ENCODE measurements around the gene AIP.
"Not testable (repeated sequence)": the region's sequence is repeated elsewhere in the genome, so short reads cannot be mapped to it uniquely, and the experiment has no call there.

AIP gene

GRCh38 chr11:67468456-67468758 is 14.4 kb upstream of the AIP start:
- in situ Hi-C loops (cut with MboI; ENCODE audit: low sequenced_read_pairs) = no loop called here

DNA sequence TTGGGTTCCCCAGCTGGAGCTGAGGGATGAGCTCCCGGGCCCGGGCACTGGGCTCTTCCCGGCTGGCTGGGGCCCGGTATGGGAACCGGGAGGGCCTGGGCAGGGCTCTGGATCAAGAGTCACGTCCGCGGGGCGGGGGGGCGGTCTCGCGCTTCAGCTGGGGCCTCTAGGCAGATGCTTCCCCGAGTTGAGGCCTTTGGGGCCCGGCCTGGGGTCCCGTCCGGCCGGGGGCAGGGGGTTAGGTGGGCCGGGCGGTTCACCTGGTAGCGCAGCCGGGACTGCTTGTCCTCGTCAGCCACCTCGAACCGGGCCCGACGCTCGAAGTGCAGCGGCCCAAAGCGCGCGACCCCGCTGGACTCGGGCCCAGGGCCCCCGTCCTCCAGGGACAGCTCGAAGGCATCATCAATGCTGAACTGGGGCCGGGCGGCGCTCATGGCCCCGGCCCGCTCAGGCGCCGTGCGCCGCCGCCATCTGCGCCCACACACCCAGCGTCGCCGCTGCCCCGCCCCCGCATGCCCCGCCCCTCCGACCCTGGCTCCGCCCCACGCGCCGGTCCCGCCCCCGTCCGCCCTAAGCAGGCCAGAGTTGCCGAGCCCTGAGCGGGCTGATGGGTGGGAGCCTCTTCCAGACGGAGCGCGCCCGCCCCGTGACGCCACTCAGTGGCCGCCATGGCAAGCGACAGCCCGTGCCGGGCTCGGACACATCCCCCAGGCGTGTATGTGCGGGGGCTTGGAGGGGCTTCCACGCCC is 13.9 kb upstream of the AIP start, which contains the start of gene TMEM134:
TMEM134 (minus strand) TSS at position 493 of the 749 bp plus-strand sequence; CDS start at position 434, 59 bp downstream.
- in situ Hi-C loops (cut with MboI; ENCODE audit: low sequenced_read_pairs) = no loop called here

DNA sequence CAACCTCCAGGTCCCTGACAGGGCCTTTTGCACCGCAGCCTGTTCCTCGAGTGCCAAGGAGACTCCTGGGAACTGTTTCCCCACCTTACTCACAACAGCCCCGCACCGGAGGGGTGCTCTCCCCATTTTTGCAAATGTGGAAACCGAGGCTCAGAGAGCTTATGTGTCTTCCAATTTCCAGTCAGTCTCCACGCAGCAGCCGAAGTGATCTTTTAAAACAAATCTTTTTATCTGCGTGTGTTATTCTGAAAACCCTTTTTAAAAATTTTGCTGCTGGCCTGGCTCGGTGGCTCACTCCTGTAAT is 13.4 kb upstream of the AIP start:
- in situ Hi-C loops (cut with MboI; ENCODE audit: low sequenced_read_pairs) = no loop called here

DNA sequence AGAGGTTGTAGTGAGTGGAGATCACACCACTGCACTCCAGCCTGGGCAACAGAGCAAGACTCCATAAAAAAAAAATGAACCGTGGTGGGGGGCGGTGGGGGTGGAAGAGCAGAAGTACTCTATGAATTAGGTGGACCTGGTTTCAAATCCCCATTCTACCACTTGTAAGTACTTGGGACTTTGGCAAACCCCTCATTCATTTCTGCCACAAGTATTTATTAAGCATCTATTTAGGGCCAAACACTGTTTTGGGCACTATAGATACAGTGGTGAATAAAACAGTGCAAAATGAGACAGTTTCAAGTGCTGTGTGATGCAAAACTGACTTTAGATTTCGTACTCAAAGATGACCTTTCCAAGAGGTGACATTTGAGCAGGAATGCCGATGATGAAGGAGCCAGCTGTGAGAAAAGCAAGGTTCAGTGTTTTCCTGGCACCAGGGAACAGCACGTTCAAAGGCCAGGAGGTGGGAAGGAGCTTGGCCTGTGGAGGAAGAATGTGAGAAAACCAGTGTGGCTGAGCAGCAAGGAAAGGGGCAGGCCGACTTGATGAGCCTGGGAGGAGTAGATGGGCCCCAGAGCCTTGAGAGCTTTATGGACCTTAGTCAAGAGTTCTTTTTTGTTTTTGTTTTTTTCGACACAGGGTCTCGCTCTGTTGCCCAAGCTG is 12.4 kb upstream of the AIP start:
- in situ Hi-C loops (cut with MboI; ENCODE audit: low sequenced_read_pairs) = no loop called here

GRCh38 chr11:67472882-67473281 is 9.9 kb upstream of the AIP start:
- in situ Hi-C loops (cut with MboI; ENCODE audit: low sequenced_read_pairs) = no loop called here

DNA sequence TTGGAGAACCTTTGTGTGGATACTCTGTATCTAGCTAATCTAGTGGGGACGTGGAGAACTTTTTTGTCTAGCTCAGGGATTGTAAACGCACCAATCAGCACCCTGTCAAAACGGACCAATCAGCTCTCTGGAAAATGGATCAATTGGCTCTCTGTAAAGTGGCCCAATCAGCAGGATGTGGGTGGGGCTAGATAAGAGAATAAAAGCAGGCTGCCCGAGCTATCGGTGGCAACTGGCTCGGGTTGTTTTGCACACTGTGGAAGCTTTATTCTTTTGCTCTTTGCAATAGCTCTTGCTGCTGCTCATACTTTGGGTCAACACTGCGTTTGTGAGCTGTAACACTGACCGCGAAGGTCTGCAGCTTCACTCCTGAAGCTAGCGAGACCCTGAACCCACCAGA is 6.1 kb upstream of the AIP start:
- in situ Hi-C loops (cut with MboI; ENCODE audit: low sequenced_read_pairs) = not testable (repeated sequence)

- in situ Hi-C loops (cut with MboI; ENCODE audit: low sequenced_read_pairs) = not testable (repeated sequence)
These were observed 5.3 kb upstream of the AIP start for GRCh38 chr11:67477344-67478050.

- in situ Hi-C loops (cut with MboI; ENCODE audit: low sequenced_read_pairs) = no loop called here
These were observed 475 bp upstream of the AIP start for GRCh38 chr11:67482275-67482826.

DNA sequence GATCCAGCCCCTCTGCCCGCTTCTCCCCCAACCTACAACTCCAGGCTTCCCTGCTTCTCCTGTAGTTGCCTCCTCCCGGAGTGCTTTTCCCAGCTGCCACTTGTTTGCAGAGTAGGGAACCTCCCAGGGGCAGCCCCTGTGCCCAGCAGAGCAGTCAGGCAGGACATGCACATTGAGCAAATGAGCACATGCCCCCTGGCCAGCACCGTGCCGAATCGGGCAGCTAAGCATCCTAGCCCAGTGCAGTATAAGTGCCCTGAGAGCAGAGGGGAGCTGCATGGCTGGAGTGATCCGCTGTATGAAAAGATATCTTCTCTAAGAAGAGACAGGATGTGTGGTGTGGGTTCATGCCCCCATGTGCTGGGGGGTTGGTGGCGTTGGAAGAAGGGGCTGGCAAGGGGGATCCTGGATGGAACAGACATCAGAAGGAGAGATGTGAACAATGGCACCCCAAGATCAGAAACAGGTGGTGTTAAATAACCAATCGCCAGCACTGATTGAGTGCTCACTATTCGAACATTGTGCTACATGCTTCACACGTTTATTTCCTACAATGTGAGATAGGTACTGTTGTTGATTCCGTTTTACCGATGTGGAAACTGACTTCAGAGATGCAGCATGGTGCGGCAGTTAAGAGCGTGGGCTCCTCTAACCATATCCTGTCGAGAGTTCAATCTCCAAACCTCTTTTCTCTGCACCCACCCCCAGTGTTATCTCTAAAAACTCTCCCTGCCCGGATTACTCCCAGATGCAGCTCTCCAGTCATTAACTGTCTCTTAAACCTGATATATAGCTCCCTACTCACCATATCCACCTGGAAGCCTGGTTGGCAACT is 1.2 kb downstream of the AIP start:
- in situ Hi-C loops (cut with MboI; ENCODE audit: low sequenced_read_pairs) = no loop called here

- in situ Hi-C loops (cut with MboI; ENCODE audit: low sequenced_read_pairs) = no loop called here
These were observed 2.1 kb downstream of the AIP start for GRCh38 chr11:67484847-67485311.

GRCh38 chr11:67485873-67486361 is 3.1 kb downstream of the AIP start:
- in situ Hi-C loops (cut with MboI; ENCODE audit: low sequenced_read_pairs) = not testable (repeated sequence)

- in situ Hi-C loops (cut with MboI; ENCODE audit: low sequenced_read_pairs) = no loop called here
These were observed 3.8 kb downstream of the AIP start for GRCh38 chr11:67486481-67487195.

DNA sequence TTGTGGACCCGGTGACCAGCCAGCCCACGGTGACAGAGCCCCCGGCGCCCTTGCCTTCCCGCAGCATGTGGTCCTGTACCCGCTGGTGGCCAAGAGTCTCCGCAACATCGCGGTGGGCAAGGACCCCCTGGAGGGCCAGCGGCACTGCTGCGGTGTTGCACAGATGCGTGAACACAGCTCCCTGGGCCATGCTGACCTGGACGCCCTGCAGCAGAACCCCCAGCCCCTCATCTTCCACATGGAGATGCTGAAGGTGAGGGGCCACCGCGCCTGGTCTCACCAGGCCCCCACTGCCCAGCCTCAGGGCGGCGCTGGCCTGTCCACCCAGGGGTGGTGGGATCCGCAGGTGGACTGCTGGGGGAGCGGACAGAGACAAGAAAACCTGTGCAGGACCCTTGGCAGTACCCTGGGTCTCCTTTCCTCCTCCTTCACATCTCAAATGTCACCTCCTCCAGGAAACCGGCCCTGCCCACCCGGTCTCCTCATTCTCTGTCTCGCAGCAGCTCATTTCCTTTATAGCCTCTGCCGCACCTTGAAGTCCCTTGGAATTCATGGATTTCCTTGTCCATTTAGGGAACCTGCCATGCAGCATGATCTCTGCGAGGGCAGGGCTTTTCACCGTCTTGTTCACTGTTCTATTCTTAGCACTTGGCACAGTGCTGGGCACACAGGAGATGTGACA is 6.5 kb downstream of the AIP start:
- in situ Hi-C loops (cut with MboI; ENCODE audit: low sequenced_read_pairs) = no loop called here

DNA sequence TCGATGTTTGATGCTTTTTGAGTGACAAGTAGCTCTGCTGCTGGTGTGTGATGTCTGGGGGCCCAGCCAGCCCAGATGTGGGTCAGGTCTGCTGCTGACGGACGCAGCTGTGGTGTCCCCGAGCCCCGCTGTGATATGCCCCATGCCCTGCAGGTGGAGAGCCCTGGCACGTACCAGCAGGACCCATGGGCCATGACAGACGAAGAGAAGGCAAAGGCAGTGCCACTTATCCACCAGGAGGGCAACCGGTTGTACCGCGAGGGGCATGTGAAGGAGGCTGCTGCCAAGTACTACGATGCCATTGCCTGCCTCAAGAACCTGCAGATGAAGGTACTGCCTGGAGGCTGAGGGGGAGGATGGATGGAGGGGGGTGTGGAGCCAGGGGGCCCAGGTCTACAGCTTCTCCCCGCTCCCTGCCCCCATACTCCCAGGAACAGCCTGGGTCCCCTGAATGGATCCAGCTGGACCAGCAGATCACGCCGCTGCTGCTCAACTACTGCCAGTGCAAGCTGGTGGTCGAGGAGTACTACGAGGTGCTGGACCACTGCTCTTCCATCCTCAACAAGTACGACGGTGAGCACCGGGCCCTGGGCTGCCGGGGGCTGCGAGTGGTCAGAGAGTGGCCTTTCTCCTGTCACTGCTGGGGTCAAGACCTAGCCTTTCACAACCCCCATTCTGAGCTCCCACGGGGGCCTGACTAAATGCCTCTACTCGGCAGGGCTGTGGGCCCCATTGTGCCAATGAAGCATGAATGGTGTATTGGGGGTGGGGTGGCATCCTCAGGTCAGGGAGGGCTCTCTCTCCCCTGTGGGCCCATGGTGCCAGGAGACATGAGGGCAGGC is 7.3 kb downstream of the AIP start:
- in situ Hi-C loops (cut with MboI; ENCODE audit: low sequenced_read_pairs) = no loop called here

- in situ Hi-C loops (cut with MboI; ENCODE audit: low sequenced_read_pairs) = no loop called here
These were observed 7.9 kb downstream of the AIP start for GRCh38 chr11:67490727-67491065.

GRCh38 chr11:67491276-67492068 is 8.6 kb downstream of the AIP start:
- in situ Hi-C loops (cut with MboI; ENCODE audit: low sequenced_read_pairs) = no loop called here

- in situ Hi-C loops (cut with MboI; ENCODE audit: low sequenced_read_pairs) = no loop called here
These were observed 9.4 kb downstream of the AIP start for GRCh38 chr11:67492069-67492727.
